Fibroblast of villous mesenchyme (primary cell): ENCODE results near the gene CALCB. TPM values are rescaled to one million over a fixed set of nuclear protein-coding genes. Genes with fewer than 3 reads are reported as not detected.
"Not testable (repeated sequence)": the region's sequence is repeated elsewhere in the genome, so short reads cannot be mapped to it uniquely, and the experiment has no call there.

Experiments used
- DNase-seq: peaks from one replicate; pipeline ENCODE4 v3.0.0-alpha.2; 2010; ENCODE audit warnings: low read depth
- H3K4me3 ChIP-seq: 2 replicates; pipeline ENCODE4 v1.5.1; 2011; ENCODE audit warnings: low read depth, mild to moderate bottlenecking, low read length
- total RNA-seq: library from RNA; depleted of rRNA; stranded (reverse); fragments of >200 nt; gene quantifications from 2 replicates; pipeline ENCODE4 v1.2.3, GENCODE V29; 2012
- TF ChIP-seq, protein P1 (sequence below): IDR thresholded peaks from 2 replicates; pipeline ENCODE4 v1.5.1; 2012; ENCODE audit warnings: low read depth, mild to moderate bottlenecking, low read length; ENCODE audit not compliant: insufficient read depth

The CALCB gene
- not detected in 2 replicates for total RNA-seq

GRCh38 chr11:15073361-15074205, at the start of gene CALCB:
CALCB (plus strand) TSS chr11:15073593; CDS start chr11:15074719, 1,126 bp downstream.
- peak; percentile 9 for DNase-seq
- peak within 1 kb of the TSS; percentile 21 for H3K4me3 ChIP-seq
- TF ChIP-seq, protein P1, sequence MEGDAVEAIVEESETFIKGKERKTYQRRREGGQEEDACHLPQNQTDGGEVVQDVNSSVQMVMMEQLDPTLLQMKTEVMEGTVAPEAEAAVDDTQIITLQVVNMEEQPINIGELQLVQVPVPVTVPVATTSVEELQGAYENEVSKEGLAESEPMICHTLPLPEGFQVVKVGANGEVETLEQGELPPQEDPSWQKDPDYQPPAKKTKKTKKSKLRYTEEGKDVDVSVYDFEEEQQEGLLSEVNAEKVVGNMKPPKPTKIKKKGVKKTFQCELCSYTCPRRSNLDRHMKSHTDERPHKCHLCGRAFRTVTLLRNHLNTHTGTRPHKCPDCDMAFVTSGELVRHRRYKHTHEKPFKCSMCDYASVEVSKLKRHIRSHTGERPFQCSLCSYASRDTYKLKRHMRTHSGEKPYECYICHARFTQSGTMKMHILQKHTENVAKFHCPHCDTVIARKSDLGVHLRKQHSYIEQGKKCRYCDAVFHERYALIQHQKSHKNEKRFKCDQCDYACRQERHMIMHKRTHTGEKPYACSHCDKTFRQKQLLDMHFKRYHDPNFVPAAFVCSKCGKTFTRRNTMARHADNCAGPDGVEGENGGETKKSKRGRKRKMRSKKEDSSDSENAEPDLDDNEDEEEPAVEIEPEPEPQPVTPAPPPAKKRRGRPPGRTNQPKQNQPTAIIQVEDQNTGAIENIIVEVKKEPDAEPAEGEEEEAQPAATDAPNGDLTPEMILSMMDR: no peak

GRCh38 chr11:15027011-15027410, 46.4 kb upstream of the CALCB start:
- DNase-seq: no peak
- TF ChIP-seq, protein P1: no peak
- H3K4me3 ChIP-seq: no peak overlapping the region

DNA sequence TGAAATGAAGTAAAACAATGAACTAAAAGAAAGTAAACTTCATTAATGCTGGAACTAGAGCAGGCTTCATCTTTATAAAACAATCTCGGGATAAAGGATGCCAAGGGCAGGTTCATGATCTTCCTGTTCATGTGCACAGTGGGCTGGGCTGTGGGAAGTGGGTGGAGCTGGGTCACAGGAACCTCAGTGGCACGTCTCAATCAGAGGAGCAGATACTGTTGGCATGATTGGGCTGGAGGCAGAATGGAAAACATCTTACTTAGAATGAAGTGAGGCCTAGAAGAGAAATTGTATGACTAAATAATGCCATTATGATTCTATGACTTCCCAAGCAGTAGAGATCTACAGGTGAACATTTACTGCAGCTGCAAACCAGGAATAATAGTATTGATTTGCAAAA, 45.4 kb upstream of the CALCB start:
- DNase-seq: no peak
- TF ChIP-seq, protein P1: no peak
- no peak overlapping the region for H3K4me3 ChIP-seq

DNA sequence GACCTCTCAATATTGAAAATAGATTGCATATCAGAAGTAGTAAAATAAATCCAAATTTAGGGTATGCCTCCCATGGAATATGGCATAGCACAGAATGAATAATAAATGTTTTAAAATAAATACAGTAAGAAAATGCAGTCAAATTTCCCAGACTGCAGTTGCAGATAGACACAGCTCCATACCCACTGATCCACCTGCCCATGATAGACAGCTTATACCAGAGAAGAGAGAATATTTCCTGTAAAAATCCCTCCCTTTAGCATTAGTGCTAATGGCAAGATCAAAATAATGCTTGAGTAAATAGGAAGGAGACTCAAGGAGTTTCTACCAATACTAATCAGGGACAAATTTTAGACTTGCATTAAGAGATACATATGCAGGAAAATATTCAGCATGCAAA, 45.0 kb upstream of the CALCB start:
- no peak for DNase-seq
- TF ChIP-seq, protein P1: no peak
- H3K4me3 ChIP-seq: no peak overlapping the region

DNA sequence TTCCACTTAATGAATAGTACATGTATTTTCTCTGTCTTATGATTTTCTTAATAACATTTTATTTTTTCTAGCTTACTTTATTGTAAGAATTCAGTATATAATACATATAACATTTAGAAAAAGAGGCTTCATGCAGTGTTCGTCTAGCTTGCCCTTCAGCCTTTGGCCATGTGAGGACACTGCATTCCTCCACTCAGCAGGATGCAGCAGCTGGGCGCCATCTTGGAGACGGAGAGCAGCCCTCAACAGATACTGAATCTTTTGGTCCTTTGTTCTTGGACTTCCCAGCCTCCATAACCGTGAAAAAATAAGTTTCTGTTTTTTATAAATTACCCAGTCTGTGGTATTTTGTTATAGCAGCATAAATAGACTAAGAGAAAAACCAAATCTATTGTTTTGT, 41.4 kb upstream of the CALCB start:
- DNase-seq, H3K4me3 ChIP-seq: not testable (repeated sequence)

DNA sequence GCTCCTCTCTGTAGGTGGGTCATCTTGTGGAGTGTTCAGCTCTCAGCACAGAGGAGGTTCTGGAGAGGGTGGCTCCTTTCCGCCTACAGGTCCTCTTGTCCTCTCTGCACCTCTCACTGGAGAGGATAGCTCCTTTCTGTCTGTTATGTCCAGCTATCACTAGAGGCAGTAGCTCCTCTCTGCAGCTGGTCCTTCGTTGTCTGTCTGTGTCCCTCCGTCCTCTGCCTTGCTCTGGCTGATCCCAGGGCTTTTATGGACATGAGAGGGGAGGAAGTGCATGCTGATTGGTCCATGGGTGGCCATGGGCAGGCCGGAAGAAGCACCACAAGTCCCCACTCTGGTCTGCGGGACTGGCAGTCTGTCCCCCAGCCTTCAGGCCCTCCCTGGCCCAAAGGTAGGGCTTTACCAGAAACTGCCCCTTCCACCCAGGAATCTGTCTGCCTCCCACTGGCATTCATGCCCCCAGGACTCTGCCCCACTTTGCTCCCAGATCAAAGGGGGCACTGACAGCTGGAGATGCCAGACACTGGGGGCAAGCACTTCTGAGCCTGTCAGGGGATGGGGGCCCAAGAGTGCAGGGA, 38.6 kb upstream of the CALCB start:
- TF ChIP-seq, protein P1: no peak
- H3K4me3 ChIP-seq: no peak overlapping the region

GRCh38 chr11:15035283-15035682, 38.1 kb upstream of the CALCB start:
- no peak for DNase-seq
- TF ChIP-seq, protein P1: no peak
- H3K4me3 ChIP-seq: no peak overlapping the region

More for the DNA sequence above, 38.6 kb upstream of the CALCB start:
- DNase-seq: no peak
